ENCODE results near the gene RAPGEFL1.
"Not testable (repeated sequence)": the region's sequence is repeated elsewhere in the genome, so short reads cannot be mapped to it uniquely, and the experiment has no call there.

Gene RAPGEFL1, protein sequence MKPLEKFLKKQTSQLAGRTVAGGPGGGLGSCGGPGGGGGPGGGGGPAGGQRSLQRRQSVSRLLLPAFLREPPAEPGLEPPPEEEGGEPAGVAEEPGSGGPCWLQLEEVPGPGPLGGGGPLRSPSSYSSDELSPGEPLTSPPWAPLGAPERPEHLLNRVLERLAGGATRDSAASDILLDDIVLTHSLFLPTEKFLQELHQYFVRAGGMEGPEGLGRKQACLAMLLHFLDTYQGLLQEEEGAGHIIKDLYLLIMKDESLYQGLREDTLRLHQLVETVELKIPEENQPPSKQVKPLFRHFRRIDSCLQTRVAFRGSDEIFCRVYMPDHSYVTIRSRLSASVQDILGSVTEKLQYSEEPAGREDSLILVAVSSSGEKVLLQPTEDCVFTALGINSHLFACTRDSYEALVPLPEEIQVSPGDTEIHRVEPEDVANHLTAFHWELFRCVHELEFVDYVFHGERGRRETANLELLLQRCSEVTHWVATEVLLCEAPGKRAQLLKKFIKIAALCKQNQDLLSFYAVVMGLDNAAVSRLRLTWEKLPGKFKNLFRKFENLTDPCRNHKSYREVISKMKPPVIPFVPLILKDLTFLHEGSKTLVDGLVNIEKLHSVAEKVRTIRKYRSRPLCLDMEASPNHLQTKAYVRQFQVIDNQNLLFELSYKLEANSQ

DNA sequence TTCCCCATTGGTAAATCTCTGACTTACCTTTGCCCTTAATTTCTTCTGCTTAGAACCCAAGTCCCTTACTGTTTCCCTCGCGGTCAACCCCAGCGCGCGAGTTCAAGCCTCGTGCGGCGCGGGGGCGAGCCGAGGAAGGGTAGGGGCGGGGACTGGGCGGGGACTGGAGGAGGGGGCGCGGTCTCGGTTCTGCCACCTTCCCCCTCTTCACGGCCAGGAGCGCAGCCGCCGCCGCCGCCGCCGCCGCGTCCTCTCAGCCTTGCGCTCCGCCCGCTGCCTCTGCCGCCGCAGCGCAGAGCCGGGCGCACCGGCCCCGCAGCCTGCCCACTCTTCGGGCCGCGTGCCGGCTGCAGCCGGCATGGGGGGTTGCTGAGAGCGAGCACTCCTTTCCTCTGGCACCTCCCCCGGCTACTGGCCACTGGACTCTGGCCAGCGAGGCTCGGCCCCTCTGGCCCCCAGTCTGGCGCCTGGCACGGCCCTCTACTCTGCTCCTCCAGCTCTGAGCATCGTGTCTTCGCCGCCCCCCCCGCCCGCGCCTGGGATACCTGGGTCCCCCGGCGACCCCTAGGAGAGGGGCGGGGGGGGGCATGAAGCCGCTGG lies at the start of gene RAPGEFL1:
Gene RAPGEFL1, plus strand, starts transcription at position 196 of the 600 bp plus-strand sequence. Its CDS starts 392 bp downstream, at position 588.
- DNase-seq (ENCODE audit: low read depth) = no peak

DNA sequence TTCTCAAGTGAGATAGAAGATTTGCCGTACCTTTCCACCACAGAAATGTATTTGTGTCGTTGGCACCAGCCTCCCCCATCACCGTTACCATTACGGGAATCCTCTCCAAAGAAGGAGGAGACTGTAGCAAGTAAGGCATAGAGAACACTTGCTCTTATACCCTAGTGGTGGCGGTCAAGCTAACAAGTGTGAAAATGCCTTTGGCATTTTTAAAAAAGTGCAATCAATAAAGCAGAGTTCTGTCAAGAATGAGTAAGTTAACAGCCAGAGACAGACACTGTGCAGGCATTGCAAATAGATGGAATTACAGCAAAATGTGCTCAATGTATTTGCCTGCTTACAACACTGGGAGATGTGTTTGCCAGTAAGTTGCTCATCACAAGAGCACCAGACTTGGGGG lies 47.8 kb upstream of the RAPGEFL1 start:
- DNase-seq (ENCODE audit: low read depth) = no peak

DNA sequence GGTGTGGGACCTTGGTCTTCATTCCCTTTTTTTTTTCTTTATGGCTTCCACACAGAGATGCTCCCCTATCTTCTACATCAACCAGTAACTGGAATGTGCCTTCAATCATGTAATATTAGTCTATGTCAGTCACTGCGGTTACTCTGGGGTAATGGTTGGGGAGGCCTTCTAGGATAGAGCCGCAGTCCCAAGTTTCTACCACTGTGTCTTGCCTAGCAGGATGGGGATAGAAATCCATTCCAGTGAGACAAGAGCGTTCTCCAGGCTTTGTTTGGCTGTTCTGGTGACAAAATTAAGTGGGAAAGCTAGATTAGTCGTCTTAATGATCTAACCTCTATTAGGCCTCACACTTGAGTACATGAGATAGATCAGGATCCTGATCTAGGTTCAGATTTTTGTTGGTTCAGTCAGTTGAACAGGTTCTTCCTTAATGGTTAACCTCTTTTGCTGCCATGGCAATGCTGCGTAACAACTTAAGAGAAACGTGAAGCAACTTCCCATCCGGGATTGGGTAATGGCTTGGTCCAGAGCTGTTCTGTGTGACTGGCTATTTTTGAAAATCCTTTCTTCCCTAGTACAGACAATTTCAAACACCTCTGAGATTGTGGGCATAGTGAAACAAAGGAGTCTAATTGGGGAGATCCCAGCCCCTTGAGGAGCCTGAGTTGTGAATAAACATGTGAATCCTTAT lies 46.8 kb upstream of the RAPGEFL1 start:
- DNase-seq (ENCODE audit: low read depth) = no peak

DNA sequence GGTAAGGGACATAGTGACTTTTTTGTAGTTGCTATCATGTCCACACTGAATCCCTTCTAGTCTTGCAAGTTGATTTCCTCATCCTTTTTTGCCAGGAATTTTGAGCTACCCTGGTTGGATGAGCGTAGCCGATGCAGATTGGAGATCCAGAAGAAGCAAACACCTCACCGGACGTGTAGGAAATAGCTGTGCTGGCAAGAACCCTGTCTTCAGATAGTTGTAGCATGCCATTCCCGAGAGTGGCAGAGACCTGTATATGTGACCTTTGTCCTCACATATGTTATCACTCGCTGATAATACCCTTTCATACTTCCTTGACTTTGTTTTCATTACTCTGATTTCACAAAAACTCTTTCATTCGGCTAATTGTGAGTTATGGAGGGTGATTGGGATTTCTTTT lies 43.1 kb upstream of the RAPGEFL1 start:
- no peak for DNase-seq (ENCODE audit: low read depth)

DNA sequence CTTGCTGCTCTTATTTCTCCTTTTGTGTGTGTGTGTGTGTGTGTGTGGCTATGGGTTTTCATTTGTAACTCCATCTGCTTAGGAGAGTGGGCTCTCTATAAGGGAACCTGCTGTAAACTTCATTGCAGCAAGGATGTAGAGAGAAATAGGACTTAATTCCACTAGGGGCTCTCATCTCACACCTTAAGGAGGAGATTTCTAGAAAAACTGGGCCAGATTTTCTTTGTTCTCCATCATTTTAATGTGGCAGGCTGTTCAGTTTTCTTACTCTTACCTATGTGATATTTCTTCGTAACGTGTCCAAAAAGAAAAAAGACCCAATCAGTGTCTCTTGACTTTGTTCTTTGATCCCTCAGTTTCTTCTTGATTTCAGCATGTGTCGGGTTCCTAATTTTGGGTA lies 41.5 kb upstream of the RAPGEFL1 start:
- no peak for DNase-seq (ENCODE audit: low read depth)

DNA sequence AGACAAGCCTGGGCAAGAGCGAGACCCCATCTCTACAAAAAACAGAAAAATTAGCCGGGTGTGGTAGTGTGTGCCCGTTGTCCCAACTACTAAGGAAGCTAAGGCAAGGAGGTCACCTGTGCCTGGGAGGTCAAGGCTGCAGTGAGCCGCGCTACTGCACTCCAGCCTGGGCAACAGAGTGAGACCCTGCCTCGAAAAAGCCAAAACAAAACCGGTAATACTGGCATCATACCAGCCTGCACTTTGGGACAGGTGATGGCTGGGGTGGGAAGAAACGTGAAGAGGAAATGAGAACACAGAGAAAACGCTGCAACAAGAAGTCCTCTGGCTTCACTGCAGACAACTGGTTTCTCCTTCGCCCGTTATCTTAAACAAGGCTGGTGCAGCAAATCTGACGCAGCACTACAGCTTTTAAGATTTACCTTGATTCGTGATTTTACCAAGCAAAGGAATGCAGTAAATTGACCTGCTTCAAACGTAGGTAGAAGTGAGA lies 37.7 kb upstream of the RAPGEFL1 start:
- DNase-seq (ENCODE audit: low read depth) = no peak

DNA sequence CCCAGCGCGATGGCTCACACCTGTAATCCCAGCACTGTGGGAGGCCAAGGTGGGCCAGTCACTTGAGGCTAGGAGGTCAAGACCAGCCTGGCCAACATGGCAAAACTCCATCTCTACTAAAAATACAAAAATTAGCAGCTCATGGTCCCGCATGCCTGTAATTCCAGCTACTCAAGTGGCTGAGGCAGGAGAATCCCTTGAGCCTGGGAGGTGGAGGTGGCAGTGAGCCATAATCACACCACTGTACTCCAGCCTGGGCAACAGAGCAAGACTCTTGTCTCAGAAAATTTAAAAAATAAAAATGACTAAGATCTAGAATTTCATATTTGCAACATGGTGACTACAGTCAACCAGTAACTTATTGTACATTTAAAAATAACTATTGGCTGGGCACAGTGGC lies 34.1 kb upstream of the RAPGEFL1 start:
- not testable (repeated sequence) for DNase-seq (ENCODE audit: low read depth)

DNA sequence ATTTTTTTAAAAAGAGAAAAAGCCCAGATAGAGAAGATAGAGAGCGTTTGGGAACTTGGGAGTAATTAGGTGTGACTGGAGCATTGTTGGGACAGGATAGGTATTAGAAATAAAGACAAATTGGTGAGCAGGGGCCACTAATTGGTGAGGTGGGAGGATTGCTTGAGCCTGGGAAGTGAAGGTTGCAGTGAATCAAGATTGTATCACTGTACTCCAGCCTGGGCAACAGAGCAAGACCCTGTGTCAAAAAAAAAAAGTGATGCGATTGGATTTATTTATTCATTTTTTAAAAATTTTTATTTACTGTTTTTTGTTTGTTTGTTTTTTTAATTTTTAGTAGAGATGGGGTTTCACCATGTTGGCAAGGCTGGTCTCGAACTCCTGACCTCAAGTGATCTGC lies 31.8 kb upstream of the RAPGEFL1 start:
- no peak for DNase-seq (ENCODE audit: low read depth)

DNA sequence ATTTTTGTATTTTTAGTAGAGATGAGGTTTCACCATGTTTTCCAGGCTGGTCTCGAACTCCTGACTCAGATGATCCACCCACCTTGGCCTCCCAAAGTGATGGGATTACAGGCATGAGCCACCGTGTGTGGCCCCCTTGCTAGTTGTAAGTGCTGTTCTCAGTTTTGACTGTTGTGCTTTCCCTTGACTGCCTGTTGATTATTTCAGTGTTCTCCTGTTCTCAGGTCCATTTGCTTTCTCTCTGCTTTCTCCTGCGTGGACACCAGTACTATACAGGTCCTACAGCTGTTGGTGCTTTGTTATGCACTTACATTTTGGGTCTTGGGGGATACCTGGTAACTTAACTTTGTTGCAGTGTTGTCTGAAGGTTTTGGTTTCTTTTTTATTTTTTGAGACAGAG lies 28.7 kb upstream of the RAPGEFL1 start:
- DNase-seq (ENCODE audit: low read depth) = no peak

DNA sequence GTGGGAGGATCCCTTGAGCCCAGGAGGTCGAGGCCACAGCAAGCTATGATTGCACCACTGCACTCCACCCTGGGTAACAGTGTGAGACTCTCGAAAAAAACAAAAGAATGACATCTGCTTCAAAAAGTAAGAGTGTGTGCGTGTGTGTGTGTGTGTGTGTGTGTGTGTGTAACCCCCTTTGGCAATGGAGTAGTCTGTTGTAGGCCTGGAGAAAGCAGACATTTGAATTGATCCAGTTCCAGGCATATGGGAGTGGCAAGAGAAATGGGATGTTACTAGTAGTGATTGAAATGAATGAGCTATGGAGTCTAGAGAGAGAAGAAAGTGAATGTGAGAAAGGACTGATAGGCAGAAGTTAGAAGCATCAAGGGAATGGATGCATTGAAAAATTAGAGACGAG lies 27.0 kb upstream of the RAPGEFL1 start:
- no peak for DNase-seq (ENCODE audit: low read depth)

DNA sequence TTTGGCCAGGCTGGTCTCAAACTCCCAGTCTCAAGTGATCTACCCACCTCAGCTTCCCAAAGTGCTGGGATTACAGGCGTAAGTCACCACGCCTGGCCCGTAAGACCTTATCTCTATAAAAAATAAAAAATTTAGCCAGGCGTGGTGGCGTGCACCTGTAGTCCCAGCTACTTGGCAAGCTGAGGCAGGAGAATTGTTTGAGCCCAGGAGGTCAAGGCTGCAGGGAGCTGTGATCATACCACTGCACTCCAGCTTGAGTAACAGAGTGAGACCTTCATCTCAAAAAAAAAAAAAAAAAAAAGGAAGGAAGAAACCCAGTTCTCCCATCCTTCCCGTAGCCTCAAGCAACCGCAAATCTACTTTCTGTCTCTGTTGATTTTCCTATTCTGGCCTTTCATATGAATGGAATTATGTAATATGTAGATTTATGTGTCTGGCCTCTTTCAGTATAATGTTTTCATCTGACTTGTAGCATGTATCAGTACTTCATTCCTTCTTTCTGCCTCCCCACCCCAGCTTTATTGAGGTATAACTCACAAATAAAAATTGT lies 25.8 kb upstream of the RAPGEFL1 start:
- DNase-seq (ENCODE audit: low read depth) = no peak

DNA sequence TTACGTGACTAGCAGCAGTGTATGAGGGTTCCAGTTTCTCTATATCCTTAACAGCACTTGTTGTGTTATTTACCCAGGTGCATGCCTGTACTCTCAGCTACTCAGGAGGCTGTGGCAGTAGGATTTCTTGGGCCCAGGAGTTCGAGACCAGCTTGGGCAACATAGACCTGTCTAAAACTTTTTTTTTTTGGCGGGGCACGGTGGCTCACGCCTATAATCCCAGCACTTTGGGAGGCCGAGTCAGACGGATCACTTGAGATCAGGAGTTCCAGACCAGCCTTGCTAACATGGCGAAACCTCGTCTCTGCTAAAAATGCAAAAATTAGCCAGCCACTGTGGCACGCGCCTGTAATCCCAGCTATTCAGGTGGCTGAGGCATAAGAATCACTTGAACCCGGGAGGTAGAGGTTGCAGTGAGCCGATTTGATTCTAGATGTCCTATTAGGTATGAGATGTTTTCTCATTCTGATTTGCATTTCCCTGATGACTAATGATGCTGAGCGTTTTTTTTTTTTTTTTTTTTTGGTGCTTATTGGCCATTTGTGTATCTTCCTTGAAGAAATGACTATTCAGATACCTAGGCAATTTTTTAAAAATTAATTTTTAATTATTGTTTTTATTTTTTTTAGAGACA lies 23.6 kb upstream of the RAPGEFL1 start:
- DNase-seq (ENCODE audit: low read depth) = no peak

DNA sequence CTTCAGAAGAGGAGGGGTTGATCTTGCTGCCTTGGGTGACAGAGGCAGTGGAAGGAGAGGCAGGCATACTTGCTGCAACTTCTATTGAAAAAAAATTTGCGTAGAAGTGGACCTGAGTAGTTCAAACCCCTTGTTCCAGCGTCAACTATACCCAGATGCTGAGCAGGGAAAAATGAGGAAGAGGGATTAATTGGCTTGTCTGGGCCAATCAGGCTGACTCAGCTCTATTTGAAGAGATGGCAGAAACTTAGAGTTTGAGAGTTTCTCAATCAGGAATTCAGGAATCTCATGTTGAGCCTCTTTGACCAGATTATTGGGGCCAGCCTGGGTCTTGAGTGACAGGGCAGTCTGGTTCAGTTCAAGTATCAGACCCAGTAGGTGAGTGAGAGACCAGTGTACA lies 19.3 kb upstream of the RAPGEFL1 start:
- no peak for DNase-seq (ENCODE audit: low read depth)

DNA sequence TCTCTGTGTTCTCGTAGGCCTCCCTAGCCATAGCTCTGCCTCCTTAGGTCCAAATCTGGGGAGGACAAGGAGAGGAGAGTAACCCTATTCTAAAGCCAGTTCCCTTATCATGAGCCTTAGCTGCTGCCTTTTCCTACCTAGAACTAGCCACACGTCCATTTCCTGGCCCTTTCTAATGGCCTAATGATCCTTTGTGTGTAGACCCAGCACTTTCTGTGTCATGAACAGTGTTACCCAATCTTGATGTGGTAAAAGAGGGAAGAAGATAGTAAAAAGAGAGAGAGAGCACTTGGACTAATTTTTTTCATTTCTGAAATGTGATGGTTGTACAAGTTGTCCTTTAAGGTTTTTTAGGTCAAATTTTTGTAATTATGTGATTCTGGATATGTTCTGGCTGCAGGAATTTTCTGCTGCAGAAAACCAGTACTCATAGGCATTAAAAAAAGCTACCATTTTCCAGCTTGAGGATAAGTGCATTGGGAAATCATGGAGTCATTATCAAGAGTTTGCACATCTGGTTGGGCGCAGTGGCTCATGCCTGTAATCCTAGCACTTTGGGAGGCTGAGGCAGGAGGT lies 18.7 kb upstream of the RAPGEFL1 start:
- no peak for DNase-seq (ENCODE audit: low read depth)

DNA sequence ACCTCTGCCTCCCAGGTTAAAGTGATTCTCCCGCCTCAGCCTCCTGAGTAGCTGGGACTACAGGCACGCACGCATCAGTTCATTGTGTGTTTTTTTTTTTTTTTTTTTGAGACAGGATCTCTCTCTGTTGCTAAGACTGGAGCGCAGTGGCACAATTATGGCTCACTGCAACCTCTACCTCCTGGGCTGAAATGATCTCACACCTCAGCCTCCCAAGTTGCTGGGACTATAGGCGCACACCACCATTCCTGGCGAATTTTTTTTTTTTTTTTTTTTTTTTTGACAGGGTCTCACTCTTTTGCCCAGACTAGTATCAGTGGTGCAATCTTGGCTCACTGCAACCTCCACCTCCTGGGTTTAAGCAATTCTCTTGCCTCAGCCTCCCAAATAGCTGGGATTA lies 17.8 kb upstream of the RAPGEFL1 start:
- DNase-seq (ENCODE audit: low read depth) = no peak

DNA sequence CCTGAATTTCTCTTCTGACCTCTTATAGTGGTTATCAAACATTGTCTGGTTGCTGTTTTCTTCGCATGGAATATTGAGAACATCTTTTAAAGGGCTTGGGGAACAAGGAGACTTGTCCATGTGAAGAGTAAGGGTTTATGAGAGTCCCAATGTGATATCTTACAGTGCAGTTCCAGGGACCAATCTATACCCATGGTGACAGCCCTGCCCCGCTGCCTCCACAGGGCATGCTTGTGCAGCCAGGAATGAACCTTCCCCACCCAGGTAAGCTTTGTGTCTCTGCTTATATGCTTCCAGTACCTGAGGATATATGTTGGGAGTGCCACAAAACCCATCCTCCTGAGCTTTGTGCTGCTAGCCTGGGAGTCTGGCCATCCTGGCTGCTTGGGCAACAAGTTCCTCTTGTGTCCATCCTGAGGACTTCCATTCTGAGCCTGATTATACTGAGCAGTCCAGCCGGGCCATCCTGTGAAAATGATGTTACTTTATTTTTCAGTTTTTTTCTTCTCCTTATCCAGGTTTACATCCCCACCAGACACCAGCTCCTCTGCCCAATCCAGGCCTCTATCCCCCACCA lies 9.5 kb upstream of the RAPGEFL1 start:
- DNase-seq (ENCODE audit: low read depth) = no peak

DNA sequence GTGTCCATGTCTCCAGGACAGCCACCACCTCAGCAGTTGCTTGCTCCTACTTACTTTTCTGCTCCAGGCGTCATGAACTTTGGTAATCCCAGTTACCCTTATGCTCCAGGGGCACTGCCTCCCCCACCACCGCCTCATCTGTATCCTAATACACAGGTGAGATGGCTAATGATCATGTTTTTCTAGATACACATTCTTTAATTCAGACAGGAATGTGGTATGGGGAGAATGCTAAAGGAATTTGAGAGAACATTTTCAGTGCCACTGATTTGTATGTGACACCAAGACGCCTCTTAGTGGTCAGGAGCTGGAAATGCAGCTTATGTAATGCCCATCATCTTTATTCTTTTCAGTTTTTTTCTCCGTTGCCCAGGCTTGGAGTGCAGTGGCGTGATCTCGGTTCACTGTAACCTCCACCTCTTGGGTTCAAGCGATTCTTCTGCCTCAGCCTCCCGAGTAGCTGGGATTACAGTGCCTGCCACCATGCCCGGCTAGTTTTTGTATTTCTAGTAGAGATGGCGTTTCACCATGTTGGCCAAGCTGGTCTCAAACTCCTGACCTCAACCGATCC lies 8.9 kb upstream of the RAPGEFL1 start:
- peak; percentile 36 for DNase-seq (ENCODE audit: low read depth)

DNA sequence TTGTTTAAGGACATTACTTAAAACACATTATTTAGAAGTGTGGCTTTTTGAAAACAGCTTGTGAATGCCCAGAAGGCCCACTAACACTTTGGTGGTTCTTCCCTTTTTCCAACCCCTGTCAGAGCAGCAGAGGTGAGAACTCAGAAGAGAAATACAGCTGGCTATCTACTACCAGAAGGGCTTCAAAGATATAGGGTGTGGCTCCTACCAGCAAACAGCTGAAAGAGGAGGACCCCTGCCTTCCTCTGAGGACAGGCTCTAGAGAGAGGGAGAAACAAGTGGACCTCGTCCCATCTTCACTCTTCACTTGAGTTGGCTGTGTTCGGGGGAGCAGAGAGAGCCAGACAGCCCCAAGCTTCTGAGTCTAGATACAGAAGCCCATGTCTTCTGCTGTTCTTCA lies 6.9 kb upstream of the RAPGEFL1 start:
- DNase-seq (ENCODE audit: low read depth) = no peak

DNA sequence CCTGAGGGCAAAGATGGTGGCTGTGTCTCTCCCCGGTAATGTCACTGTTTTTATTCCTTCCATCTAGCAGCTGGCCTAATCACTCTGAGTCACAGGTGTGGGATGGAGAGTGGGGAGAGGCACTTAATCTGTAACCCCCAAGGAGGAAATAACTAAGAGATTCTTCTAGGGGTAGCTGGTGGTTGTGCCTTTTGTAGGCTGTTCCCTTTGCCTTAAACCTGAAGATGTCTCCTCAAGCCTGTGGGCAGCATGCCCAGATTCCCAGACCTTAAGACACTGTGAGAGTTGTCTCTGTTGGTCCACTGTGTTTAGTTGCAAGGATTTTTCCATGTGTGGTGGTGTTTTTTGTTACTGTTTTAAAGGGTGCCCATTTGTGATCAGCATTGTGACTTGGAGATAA lies 5.5 kb upstream of the RAPGEFL1 start:
- no peak for DNase-seq (ENCODE audit: low read depth)

DNA sequence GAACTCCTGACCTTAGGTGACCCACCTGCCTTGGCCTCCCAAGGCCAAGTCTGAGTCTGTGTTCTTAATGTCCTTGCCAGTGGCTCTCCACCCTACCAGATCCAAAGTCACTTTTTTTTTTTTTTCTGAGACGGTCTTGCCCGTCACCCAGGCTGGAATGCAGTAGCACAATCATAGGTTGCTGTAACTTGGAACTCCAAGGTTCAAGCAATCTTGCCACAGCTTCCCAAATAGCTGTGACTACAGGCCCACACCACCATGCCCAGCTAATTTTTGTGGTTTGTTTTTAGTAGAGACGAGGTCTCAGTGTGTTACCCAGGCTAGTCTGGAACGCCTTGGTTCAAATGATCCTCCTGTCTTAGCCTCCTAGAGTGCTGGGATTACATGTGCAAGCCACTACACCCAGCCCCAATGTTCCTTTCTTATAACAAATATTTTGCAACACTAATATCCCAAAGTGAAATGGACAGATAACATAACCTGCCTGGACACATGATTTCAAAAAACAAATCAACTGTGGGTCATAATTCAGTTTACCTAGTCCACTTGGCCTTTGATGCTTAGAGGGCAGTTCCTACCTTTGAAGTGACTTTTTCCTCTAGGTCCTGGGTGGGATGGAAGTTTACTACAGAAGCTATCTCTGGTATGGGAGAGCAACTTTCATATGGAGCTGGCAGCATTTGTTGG lies 4.0 kb upstream of the RAPGEFL1 start:
- no peak for DNase-seq (ENCODE audit: low read depth)

Data from GM04504 (cell line).